ENCODE results near the gene CYP4F3. TPM values are rescaled to one million over a fixed set of nuclear protein-coding genes. Genes with fewer than 3 reads are reported as not detected.
A peak's percentile ranks its signal among the peaks of the same experiment; 100 is the strongest.

CYP4F3 gene
- total RNA-seq, 2 experiments from 2014 or later, result not detected

GRCh38 chr19:15696654-15697194, 56.0 kb downstream of the CYP4F3 start:
- peaks cover 0 to 9% of the 10 kb centered on the region in 2 experiments for H3K9me3 ChIP-seq (ENCODE audit: control insufficient read depth in 1 of 2, insufficient read depth in 1 of 2, low read length in 2 of 2)
- no peak for ATAC-seq (ENCODE audit: poor library complexity)
- no peaks in the 10 kb centered on the region for H3K4me1 ChIP-seq (ENCODE audit: insufficient read depth, low read length)
- H3K4me3 ChIP-seq (ENCODE audit: low read length), result no peak overlapping the region
- Mint-ChIP-seq H3K9me3 (no peaks in the 10 kb centered on the region), H3K4me1 (ENCODE audit: low read depth) (no peaks in the 10 kb centered on the region), H3K36me3 (ENCODE audit: low read depth) (no peaks in the 10 kb centered on the region), H3K4me3 (no peak overlapping the region), H3K27ac (no peak overlapping the region), H3K27me3 (peaks cover 51% of the 10 kb centered on the region)
- ChIA-PET POLR2A (no interaction called here), CTCF (no interaction called here)
- no peak for DNase-seq
- intact Hi-C loops (cut with DNase I, micrococcal nuclease), result no loop called here
- H3K27ac ChIP-seq (ENCODE audit: low read depth in 1 of 2, low read length in 2 of 2), result no peak overlapping the region
- peaks cover 18 to 27% of the 10 kb centered on the region in 2 experiments for H3K27me3 ChIP-seq (ENCODE audit: control insufficient read depth in 1 of 2, insufficient read depth in 2 of 2, low read length in 2 of 2)
- no peak for TF ChIP-seq CTCF (IDR thresholded peaks at IDR 0.05)
- no peaks in the 10 kb centered on the region for H3K36me3 ChIP-seq (ENCODE audit: insufficient read depth, low read length)

GRCh38 chr19:15701757-15702533, 61.2 kb downstream of the CYP4F3 start:
- peaks cover 13 to 28% of the 10 kb centered on the region in 2 experiments for H3K27me3 ChIP-seq (ENCODE audit: control insufficient read depth in 1 of 2, insufficient read depth in 2 of 2, low read length in 2 of 2)
- no peak overlapping the region for H3K27ac ChIP-seq (ENCODE audit: low read depth in 1 of 2, low read length in 2 of 2)
- intact Hi-C loops (cut with DNase I, micrococcal nuclease), result no loop called here
- Mint-ChIP-seq H3K4me3 (no peak overlapping the region), H3K27me3 (peaks cover 66% of the 10 kb centered on the region), H3K9me3 (peaks cover 5% of the 10 kb centered on the region), H3K36me3 (ENCODE audit: low read depth) (no peaks in the 10 kb centered on the region), H3K4me1 (ENCODE audit: low read depth) (no peaks in the 10 kb centered on the region), H3K27ac (no peak overlapping the region)
- ChIA-PET CTCF (no interaction called here), POLR2A (interaction anchor here (0.8 kb wide), 1 partner anchor 135 kb away, joined by 3 read pairs; no protein-coding TSS in a partner anchor)
- no peak for DNase-seq
- no peaks in the 10 kb centered on the region for H3K4me1 ChIP-seq (ENCODE audit: insufficient read depth, low read length)
- ATAC-seq (ENCODE audit: poor library complexity), result no peak
- H3K36me3 ChIP-seq (ENCODE audit: insufficient read depth, low read length), result no peaks in the 10 kb centered on the region
- no peak for TF ChIP-seq CTCF (IDR thresholded peaks at IDR 0.05)
- peaks cover 0 to 2% of the 10 kb centered on the region in 2 experiments for H3K9me3 ChIP-seq (ENCODE audit: control insufficient read depth in 1 of 2, insufficient read depth in 1 of 2, low read length in 2 of 2)
- H3K4me3 ChIP-seq (ENCODE audit: low read length), result no peak overlapping the region

GRCh38 chr19:15702534-15702930, 61.8 kb downstream of the CYP4F3 start:
- peaks cover 61% of the 10 kb centered on the region for H3K27me3 Mint-ChIP-seq
- no peak for ATAC-seq (ENCODE audit: poor library complexity)

More at GRCh38 chr19:15702534-15702930, 61.8 kb downstream of the CYP4F3 start:
- TF ChIP-seq CTCF (IDR thresholded peaks at IDR 0.05), result no peak
- no peaks in the 10 kb centered on the region for H3K4me1 Mint-ChIP-seq (ENCODE audit: low read depth)
- POLR2A ChIA-PET, result interaction anchor here (0.8 kb wide), 1 partner anchor 134 kb away, joined by 3 read pairs; no protein-coding TSS in a partner anchor
- intact Hi-C loops (cut with DNase I, micrococcal nuclease), result no loop called here
- H3K36me3 Mint-ChIP-seq (ENCODE audit: low read depth), result no peaks in the 10 kb centered on the region
- DNase-seq, result peak in 9 of 14 experiments; percentile 1 to 45 (median 10)
- H3K4me1 ChIP-seq (ENCODE audit: insufficient read depth, low read length), result no peaks in the 10 kb centered on the region
- no peaks in the 10 kb centered on the region for H3K9me3 ChIP-seq (ENCODE audit: control insufficient read depth in 1 of 2, insufficient read depth in 1 of 2, low read length in 2 of 2)
- H3K4me3 ChIP-seq (ENCODE audit: low read length), result no peak overlapping the region
- H3K27ac Mint-ChIP-seq, result no peak overlapping the region
- H3K4me3 Mint-ChIP-seq, result no peak overlapping the region
- peaks cover 5% of the 10 kb centered on the region for H3K9me3 Mint-ChIP-seq
- CTCF ChIA-PET, result no interaction called here
- no peak overlapping the region for H3K27ac ChIP-seq (ENCODE audit: low read depth in 1 of 2, low read length in 2 of 2)
- peaks cover 13 to 25% of the 10 kb centered on the region in 2 experiments for H3K27me3 ChIP-seq (ENCODE audit: control insufficient read depth in 1 of 2, insufficient read depth in 2 of 2, low read length in 2 of 2)
- H3K36me3 ChIP-seq (ENCODE audit: insufficient read depth, low read length), result no peaks in the 10 kb centered on the region

Other genes with a start within 250 kb of the CYP4F3 start
- 100 to 1,000 TPM; 157 to 162 TPM for gene AKAP8L, start 221.9 kb upstream of the CYP4F3 start, total RNA-seq
- gene WIZ, start 190.9 kb upstream of the CYP4F3 start, total RNA-seq, result 10 to 100 TPM; 12.9 to 14.3 TPM
- gene RASAL3, start 176.4 kb upstream of the CYP4F3 start, total RNA-seq, result 10 to 100 TPM; 91.8 to 92.8 TPM
- not detected for gene PGLYRP2, start 161.4 kb upstream of the CYP4F3 start, total RNA-seq
- under 1 TPM; 0.19 to 0.28 TPM for gene CYP4F22, start 132.4 kb upstream of the CYP4F3 start, total RNA-seq
- gene CYP4F8, start 25.7 kb upstream of the CYP4F3 start, total RNA-seq, result not detected
- gene CYP4F12, start 32.2 kb downstream of the CYP4F3 start, total RNA-seq, result 1 to 10 TPM in 1 of 2 experiments, under 1 TPM in 1; 0.75 to 1.0 TPM
- gene OR10H2, start 87.1 kb downstream of the CYP4F3 start, total RNA-seq, result not detected
- not detected for gene OR10H3, start 97.1 kb downstream of the CYP4F3 start, total RNA-seq
- gene OR10H5, start 146.8 kb downstream of the CYP4F3 start, total RNA-seq, result not detected
- under 1 TPM in 1 of 2 experiments, not detected in 1; 0.08 TPM for gene OR10H1, start 174.8 kb downstream of the CYP4F3 start, total RNA-seq